HG03135 (cell line): ENCODE results near the gene RHOXF2B.
A peak's percentile ranks its signal among the peaks of the same experiment; 100 is the strongest.
"Not testable (repeated sequence)": the region's sequence is repeated elsewhere in the genome, so short reads cannot be mapped to it uniquely, and the experiment has no call there.

Experiments
- ATAC-seq: cut with Tn5 transposase; IDR thresholded peaks from one replicate; pipeline ENCODE4 v1.9.1; 2021; ENCODE audit warnings: mild to moderate bottlenecking, moderate library complexity; ENCODE audit not compliant: unreplicated experiment

Gene RHOXF2B

DNA sequence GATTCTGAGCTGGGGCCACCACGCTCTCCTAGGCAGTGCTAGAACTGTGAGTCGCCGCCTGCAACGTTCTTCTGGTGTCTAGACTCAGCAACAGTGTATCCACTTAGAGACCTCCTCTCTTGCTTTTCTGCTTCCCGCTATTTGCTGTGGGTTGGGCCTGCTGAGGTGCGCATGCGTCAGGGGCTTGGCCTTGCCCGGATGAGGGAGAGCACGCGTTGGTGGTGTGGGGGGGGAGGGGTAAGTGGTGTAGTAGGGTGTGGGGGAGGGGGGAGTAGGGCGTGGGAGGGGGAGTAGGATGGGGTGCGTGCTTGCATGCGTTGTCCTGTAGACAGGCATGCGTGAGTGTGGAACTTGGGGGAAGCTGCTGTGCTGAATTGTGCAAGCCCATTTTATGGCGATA, at the start of gene RHOXF2B:
RHOXF2B (minus strand) TSS at position 101 of the 400 bp plus-strand sequence. CDS start 138 bp downstream, outside the sequence.
- not testable (repeated sequence) for ATAC-seq

DNA sequence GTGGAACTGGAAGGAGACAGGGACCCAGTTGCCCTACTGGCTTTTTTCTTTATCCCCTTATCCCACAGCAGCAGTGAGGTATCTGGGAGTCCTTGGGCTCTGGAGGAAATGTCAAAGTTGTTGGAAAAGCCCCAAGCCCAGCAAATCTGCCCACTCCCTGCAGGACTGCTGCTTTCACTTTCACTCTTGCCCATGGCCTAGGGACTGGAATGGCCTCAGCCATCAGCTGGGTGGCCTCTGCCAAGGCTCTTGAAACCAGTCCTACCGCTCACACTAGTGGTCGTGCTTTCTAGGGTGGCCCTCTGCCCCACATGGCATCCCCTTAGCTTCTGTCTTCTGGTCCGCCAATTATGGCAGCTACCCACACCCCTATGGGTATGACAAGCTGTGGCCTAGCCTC, 48.0 kb upstream of the RHOXF2B start:
- no peak for ATAC-seq

DNA sequence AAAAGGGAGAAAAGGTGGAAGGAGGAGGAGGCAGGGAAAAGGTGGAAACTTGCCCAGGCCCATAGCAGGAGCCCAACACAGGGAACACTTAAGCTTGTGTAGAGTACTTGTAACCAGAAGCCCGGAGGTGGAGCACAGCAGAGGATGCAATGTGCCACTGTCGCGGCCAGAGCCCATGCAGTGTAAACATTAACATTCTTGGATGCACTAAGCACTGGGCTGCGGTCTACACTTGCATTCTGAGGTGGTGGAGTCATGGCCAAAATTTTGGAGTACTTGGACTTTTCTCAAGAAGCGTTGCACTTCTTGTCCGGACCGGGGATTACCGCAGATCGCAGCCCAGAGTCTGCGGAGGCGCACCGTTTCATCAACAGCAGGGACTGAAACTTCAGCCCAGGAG, 42.7 kb upstream of the RHOXF2B start:
- no peak for ATAC-seq

DNA sequence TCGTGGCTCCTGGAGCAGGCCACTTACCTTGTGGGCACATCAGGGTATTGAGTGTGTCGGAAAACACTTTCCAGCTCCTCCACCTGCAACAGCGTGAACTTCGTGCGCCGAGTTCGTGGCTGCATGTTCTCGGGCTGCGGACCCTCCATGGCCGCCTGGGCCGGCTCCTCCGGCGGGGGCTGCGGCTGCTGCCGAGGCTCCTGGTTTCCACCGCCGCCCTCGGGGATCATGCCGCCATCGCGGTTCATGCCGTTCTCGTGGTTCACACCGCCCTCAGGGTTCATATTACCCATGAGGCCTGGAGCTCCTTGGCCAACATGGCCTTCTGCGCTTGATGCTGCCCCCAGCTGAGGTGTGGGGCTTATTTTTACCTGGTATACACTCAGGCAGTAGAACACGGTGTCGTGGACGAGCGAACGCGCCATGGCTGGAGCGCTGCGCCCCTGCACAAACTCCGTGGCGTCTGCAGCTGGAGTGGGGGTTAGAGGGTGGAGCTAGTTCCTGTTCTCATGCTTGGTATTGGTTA, 38.0 kb upstream of the RHOXF2B start, which contains the start of gene RHOXF1:
RHOXF1 (minus strand) TSS at position 476 of the 526 bp plus-strand sequence; CDS start at position 425, 51 bp downstream.
- ATAC-seq: no peak

DNA sequence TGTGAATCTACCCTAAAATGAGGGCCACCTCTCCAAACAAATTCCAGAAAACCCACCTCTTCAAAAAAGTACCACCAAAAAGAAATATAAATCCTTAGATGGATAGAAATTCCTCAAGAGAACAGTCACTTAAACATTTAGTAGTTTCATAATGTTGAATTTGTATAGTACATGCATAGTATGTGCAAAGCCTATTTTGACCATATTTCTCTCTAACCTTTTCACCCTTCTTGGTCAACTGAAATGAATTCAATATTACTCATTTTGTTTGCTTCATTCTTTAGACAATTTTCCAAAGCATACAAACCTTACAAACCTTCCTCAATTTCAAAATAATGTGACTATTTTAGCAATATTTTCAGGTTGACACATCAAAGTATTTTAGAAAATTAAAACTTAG, 34.1 kb upstream of the RHOXF2B start:
- ATAC-seq: no peak

DNA sequence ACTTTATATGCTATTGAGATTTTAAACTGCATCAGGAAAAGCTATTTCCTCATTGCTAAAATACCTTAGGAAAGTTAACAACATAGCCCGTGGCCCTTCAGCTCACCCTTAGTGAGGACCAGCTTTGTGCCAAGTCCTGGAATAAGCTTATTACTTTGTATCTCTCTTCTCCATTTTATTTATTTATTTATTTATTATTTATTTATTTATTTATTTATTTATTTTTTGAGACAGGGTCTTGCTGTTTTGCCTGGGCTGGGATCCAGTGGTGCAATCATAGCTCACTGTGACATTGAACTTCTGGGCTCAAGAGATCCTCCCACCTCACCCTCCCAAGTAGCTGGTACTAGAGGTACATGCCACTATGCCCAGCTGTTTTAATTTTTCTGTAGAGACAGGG, 31.9 kb upstream of the RHOXF2B start:
- no peak for ATAC-seq

DNA sequence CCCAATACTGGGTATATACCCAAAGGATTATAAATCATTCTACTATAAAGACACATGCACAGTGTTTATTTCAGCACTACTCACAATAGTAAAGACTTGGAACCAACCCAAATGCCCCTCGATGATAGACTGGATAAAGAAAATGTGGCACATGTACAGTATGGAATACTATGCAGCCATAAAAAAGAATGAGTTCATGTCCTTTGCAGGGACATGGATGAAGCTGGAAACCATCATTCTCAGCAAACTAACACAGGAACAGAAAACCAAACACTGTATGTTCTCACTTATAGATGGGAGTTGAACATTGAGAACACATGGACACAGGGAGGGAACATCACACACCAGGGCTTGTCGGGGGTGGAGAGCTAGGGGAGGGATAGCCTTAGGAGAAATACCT, 27.2 kb upstream of the RHOXF2B start:
- not testable (repeated sequence) for ATAC-seq

DNA sequence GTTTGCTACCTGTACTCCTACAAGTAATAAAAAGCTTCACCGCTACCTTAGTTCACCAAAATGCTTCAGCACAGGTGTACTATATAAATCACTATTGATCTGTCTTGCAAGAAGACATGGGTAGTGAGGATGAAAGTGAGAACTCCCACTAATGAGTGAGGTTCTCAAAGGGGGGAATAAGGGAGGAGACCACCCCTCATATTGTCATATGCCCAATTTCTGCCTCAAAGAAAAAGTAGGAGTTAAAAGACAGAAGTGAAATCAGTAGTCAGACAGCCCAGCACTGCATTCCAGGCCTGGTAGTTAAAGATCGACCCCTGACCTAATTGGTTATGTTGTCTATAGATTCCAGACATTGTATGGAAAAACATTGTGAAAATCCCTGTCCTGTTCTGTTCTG, 23.6 kb upstream of the RHOXF2B start:
- not testable (repeated sequence) for ATAC-seq

DNA sequence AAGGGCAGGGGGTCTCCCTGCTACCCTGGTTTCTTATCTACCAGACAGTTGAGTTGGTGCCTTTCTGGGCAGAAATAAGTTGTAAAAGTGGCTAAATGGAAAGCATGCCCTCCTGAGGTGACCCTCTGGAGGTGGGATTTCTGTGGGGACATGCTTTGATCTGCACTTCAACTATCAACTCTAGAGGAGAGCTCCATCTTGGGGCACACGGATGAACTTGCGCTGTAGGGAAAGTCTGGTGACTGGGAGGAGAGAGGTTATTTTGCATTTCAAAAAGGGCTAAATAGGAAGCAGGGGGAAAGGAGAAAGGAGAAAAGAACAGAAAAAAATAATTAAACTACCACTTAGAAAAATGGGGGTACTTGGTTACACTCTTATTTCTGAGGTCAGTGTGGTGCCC, 12.7 kb upstream of the RHOXF2B start:
- ATAC-seq: no peak

DNA sequence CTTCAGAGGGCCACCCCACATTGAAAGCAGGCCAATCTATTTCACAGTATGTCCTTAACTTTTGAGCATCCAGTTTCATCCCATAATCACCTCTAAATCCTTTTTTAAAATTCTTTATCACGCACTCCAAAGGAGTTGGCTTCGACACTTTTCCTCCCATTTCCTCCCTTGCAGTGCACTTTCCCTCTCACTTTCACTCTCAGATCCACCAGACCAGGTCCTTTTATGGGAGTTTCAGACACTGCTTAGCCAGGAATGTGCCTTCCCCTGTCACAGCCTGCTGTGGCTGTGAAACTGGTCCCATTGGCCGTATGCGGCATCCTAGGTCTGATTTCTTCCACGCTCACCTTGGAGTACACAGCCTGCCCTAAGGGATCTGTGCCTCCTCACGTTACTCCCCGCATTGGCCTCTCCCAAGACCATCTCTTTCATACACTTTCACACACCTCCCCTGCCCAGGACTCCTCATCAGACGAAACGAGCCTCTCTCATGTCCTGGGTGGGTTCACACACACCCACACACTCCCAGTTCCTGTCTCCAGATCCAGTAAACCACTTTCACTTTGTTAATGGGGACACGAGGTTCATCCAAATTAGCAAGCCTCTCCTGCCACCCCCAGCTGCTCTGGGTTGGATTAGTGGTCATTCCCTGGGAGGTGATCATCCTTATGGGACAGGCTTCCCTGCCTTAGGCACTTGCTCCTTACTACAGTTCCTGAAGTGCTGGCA, 10.0 kb upstream of the RHOXF2B start:
- ATAC-seq: no peak

DNA sequence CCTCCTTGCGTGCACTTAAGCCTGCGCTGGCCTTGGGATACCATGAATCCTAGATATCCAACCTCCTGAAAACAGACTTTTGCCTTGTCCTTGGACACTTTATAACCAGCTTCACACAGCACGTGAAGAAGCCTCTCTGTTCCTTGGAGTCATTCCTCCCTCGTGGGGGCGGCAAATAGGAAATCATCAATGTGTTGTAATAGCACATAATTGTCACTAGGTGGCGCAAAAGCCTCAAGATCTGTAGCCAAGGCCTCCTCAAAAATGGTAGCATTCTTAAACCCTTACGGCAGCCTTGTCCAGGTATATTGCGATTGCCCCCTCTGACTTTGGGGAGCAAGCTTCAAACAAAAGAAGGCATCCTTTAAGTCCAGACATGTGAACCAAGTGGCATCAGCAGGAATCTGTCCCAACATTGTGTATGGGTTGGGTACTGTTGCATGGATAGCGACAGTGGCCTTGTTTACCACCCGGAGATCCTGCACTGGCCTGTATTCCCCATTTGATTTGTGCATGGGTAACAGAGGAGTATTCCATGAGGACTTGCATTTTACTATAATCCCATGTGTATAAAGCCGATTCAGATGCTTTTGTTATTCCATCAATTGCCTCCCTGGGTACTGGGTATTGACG, 8.2 kb upstream of the RHOXF2B start:
- not testable (repeated sequence) for ATAC-seq

DNA sequence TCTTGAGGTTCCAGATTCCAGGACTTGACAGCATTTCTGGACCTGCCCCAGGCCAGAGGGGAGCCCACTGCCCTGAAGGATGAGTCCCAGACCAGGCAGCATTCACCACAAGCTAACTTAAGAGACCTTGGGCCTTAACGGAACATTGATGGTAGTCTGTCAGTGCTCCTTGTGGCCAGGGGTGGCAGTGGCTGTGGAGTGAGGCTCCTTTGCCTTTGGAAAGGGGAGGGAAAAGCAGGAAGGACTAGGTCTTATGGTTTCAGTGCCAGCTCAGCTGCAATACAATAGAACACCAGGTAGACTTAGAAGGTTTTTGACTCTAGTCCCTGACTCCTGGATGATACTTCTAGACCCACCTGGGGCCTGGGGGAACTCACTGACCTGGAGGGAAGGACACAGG, 11.3 kb downstream of the RHOXF2B start:
- ATAC-seq: not testable (repeated sequence)

DNA sequence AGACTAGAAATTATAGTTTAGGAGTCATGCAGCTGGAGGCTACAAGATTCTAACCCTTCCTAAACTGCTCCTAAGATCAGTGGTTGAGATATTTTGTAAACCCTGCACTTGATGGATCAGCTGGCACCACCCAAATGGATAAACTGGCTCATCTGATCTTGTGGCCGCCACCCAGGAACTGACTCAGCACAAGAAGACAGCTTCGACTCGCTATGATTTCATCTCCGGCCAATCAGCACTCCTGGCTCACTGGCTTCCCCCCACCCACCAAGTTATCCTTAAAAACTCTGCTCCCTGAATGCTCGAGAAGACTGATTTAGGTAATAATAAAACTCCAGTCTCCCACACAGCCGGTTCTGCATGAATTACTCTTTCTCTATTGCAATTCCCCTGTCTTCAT, 34.8 kb downstream of the RHOXF2B start:
- not testable (repeated sequence) for ATAC-seq

DNA sequence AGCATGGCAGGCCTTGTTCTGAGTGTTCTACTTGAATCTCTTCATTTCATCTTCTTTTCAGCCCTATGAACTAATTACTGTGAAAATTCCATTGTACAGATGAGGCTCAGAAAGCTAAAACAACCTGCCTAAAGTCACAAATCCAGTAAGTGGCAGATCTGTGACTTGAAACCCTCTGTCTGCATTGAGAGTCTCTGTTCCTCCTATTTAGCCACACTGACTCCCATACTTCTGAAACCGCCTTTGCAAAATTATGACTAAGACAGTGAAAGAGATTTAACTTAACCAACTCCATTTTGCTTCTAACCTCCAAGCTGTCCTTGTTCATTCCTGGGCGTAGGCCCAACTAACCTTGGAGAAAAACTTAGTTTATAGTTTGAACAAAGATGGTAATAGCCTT, 35.2 kb downstream of the RHOXF2B start:
- peak; percentile 60 for ATAC-seq

DNA sequence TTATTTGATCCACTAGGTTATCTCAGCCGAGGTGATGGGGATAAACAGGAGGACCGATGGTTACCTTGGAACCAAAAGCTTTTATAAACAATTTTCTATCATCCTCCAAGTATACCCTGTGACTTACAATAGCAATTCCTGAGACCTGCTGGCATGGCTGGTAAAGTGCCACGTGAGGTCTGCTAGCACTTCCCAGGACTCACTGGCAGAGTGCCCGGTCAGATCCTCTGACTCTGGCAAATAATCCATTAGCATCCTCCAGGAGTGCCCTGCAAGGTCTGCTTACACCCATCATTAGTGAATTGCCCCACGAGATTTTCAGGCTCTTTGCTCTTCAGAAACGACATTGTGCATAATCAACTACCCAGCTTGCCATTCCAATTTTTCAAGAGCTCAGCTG, 37.3 kb downstream of the RHOXF2B start:
- ATAC-seq: not testable (repeated sequence)

DNA sequence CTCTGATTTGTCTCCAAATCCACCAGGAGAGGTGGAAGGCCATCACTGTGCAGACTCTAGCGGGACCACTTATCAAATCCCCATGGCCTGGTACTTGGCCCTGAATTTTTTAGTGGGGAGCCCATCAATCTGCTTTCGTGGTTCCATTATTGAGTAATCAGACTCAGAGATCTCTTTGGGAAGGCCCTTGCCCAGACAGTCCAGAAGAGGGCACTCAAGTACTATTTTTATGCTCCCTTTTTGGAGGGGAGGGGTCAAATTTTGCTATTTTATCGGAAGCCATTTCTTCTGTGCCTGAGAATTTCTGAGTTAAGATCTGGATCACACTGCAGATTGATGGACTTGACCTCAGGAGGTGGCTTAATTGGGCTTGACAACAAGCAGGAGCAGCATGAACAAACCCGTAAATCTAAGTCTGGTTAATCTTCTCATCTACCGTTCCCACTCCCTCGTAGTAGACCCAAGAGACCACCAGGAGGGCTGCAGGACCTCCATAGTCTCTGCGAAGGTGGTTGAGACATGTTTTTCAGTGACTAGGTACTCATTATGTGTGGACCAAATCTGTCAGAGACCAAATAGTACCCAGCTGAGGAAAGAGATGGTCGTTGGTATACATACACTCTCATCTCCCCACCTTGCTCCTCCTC, 38.3 kb downstream of the RHOXF2B start:
- not testable (repeated sequence) for ATAC-seq

DNA sequence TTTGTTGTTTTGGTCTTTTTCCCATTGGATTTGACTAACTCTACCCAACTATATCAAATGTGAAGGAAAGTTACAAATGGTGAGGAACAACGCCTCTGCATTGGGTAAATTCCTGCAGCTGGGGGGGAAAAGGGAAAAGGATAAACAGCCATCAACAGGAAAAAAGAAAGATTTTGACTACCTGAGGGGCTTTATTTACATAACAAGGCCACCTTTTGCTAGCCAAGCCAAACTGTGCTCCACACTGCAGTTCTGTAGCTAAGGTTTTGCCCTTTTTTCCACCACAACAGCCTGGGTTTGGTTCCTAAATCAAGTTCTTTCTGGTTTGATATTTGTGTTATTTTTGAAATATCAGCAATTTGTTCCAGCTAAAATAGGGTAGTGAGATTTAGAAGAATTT, 40.8 kb downstream of the RHOXF2B start:
- no peak for ATAC-seq

DNA sequence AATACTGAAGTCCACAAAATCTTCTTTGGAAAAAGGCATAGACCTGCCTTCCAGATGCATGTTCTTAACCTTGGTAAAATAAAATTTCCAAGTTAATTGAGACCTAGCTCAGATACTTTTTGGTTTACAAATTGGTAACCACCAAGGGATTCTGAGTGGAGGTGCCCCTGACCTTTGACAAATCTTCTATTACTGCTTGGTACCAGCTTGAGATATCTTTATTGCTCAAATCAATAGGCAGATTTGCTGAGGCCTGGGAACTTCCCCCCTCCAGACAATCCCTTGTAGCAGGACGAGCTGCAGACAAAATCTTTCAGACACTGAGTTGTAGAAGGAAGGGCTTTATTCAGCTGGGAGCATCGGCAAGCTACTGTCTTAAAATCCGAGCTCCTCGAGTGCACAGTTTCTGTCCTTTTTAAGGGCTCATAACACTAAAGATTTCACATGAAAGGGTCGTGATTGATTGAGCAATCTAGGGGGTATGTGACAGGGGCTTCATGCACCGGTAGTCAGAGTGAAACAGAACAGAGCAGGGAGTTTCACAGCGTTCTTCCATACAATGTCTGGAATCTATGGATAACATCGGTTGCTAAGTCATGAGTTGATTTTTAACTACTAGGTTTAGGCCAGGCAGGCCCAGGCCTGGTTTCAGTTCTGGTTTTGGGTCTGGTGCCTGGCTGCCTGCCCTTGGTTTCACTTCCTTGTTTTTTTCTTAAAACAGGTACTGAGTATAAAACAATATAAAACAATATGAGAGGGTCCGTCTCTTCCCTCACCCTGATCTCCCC, 41.8 kb downstream of the RHOXF2B start:
- peak; percentile 87 for ATAC-seq

DNA sequence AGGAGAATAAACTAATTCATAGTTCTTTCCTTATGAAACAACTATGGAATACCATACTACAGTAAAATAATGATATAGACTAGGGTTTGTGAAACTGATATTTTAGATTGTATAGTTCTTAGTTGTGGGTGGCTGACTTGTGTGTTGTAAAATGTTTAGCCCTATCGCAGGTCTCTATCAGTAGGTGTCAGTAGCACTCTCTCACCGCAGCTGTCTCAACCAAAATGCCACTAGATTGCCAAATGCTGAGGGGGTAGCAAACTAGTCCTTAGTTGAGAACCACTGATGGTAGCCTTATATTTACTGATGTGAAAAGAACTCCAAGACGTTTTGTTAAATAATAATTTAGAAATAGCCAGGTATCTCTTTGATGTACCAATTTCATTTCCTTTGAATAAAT, 48.1 kb downstream of the RHOXF2B start:
- ATAC-seq: no peak

DNA sequence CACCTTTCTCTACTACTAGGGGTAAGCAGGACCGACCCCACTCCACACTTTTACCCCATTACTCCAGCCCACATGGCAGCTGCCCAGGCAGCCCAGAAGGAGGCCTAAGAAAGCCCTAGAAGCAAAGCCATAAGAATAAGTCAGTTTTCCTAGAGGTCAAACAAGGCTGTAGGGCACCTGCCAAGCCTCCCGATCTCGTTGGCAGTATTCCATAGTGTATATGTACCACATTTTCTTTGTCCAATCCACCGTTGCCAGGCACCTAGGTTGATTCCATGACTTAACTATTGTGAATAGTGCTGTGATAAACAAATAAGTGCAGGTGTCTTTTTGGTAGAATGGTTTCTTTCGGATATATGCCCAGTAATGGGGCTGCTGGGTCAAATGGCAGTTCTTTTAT, 54.2 kb downstream of the RHOXF2B start:
- ATAC-seq: no peak

DNA sequence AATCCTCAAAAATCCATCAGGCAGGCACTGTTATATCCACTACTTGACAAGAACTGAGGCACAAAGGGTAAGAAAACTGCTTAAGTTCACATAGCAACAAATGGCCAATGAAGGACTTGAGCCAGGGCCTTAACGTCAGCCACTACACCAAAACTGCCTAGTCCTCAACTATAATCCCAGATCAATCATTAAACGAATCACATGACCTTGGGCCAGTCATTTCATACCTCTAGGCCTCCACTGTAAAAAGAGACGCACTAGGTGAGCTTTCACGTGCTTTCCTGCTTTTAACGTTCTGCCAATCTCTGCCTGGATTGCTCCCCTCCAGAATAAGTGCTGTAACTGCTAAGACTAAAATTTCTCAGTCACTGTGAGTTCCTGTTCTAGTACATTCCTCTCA, 54.7 kb downstream of the RHOXF2B start:
- no peak for ATAC-seq
